ENCODE results near the gene VSTM2L.

DNA sequence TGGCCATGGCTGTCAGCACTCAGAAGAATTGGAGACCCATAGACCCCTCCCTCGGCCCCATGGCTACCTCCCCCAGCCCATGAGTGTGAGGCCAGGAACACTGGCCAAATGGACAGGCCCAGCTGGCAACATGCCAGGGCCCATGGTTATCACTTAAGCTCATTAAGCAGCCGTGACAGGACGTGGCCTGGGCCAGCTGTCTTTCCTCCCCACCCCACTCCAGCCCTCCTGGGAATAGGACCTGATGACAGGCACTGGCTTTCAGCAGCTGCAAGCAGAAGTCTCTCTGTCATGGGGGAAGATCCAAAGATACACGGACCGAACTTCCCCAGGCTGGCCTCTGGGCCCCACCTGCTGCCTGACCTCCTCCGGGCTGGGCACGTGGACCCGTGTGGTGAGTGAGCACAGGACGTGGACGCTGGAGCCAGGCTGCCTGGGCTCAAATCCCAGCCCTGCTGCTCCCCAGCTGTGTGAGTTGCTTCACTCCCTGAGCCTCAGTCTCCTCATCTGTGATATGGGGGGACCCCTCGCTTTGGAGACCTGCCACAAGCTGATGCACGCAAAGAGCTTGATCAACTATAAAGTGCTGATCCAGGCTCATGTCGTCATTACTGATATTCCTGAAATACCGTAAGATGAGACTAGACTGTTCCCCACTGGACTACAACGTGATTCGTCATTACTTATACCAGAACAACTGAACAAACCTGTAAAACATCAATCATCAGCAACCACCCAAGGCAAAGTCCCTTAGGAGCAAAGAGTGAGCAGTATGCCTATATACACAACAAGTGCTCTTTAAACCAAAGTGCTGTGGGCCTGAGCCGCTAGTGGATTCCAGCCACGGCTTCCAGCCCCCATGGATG, 22.0 kb upstream of the VSTM2L start:
- no peak for TF ChIP-seq POLR2A (IDR thresholded peaks at IDR 0.05)
- TF ChIP-seq, protein P1, sequence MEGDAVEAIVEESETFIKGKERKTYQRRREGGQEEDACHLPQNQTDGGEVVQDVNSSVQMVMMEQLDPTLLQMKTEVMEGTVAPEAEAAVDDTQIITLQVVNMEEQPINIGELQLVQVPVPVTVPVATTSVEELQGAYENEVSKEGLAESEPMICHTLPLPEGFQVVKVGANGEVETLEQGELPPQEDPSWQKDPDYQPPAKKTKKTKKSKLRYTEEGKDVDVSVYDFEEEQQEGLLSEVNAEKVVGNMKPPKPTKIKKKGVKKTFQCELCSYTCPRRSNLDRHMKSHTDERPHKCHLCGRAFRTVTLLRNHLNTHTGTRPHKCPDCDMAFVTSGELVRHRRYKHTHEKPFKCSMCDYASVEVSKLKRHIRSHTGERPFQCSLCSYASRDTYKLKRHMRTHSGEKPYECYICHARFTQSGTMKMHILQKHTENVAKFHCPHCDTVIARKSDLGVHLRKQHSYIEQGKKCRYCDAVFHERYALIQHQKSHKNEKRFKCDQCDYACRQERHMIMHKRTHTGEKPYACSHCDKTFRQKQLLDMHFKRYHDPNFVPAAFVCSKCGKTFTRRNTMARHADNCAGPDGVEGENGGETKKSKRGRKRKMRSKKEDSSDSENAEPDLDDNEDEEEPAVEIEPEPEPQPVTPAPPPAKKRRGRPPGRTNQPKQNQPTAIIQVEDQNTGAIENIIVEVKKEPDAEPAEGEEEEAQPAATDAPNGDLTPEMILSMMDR (IDR thresholded peaks at IDR 0.05), result no peak

Measured in testis (tissue), 2 donors.